Renal pelvis (tissue), 4 donors: Measurements from ENCODE around the gene TNPO2. TPM values are rescaled to one million over a fixed set of nuclear protein-coding genes. Genes with fewer than 3 reads are reported as not detected.
A peak's percentile ranks its signal among the peaks of the same experiment; 100 is the strongest.
"Not testable (repeated sequence)": the region's sequence is repeated elsewhere in the genome, so short reads cannot be mapped to it uniquely, and the experiment has no call there.

Source experiments
- DNase-seq: peaks from one replicate; pipeline ENCODE4 v3.0.0-alpha.2; 2013
- polyA plus RNA-seq, 3 donors: library from polyadenylated mRNA; unstranded; fragments of 120-200 nt; gene quantifications; one replicate each; pipeline ENCODE4 v1.2.1, GENCODE V29; 2013; ENCODE audit not compliant: insufficient read length in 3 of 3

Gene TNPO2
- polyA plus RNA-seq, 3 donors, result 73.6 to 96.4 (median 81.7) TPM

- no peak for DNase-seq
These were observed 24.8 kb upstream of the TNPO2 start for GRCh38 chr19:12748489-12748888.

GRCh38 chr19:12745166-12745897, 21.6 kb upstream of the TNPO2 start:
- no peak for DNase-seq

- no peak for DNase-seq
These were observed 14.2 kb upstream of the TNPO2 start for GRCh38 chr19:12737835-12738351.

GRCh38 chr19:12736995-12737834, 13.5 kb upstream of the TNPO2 start, which contains the start of gene GET3:
Gene GET3, plus strand, starts transcription at chr19:12737497. Its CDS starts 9 bp downstream, at chr19:12737506.
- peak; percentile 100 for DNase-seq

GRCh38 chr19:12733369-12734214, 9.9 kb upstream of the TNPO2 start:
- no peak for DNase-seq

- DNase-seq, result no peak
These were observed 7.6 kb upstream of the TNPO2 start for GRCh38 chr19:12731337-12731736.

GRCh38 chr19:12730064-12730463, 6.3 kb upstream of the TNPO2 start:
- DNase-seq, result no peak

- no peak for DNase-seq
These were observed 4.2 kb upstream of the TNPO2 start for GRCh38 chr19:12727745-12728433.

GRCh38 chr19:12726988-12727316, 3.2 kb upstream of the TNPO2 start:
- DNase-seq, result no peak

GRCh38 chr19:12725612-12726011, 1.9 kb upstream of the TNPO2 start:
- DNase-seq, result not testable (repeated sequence)

- no peak for DNase-seq
These were observed 421 bp downstream of the TNPO2 start for GRCh38 chr19:12723381-12723640.

- peak; percentile 99 for DNase-seq
These were observed 959 bp downstream of the TNPO2 start for GRCh38 chr19:12722566-12723380.

GRCh38 chr19:12721656-12722565, 1.8 kb downstream of the TNPO2 start:
- peak; percentile 72 for DNase-seq

GRCh38 chr19:12720851-12721655, 2.7 kb downstream of the TNPO2 start:
- no peak for DNase-seq

GRCh38 chr19:12720296-12720695, 3.4 kb downstream of the TNPO2 start:
- DNase-seq, result no peak

- DNase-seq, result no peak
These were observed 7.8 kb downstream of the TNPO2 start for GRCh38 chr19:12715929-12716328.

GRCh38 chr19:12715102-12715501, 8.6 kb downstream of the TNPO2 start:
- DNase-seq, result no peak

GRCh38 chr19:12713304-12713703, 10.4 kb downstream of the TNPO2 start:
- not testable (repeated sequence) for DNase-seq

- not testable (repeated sequence) for DNase-seq
These were observed 11.7 kb downstream of the TNPO2 start for GRCh38 chr19:12712077-12712476.
